Glomerular endothelial cell (primary cell): ENCODE measurements around the gene SHLD3. TPM values are rescaled to one million over a fixed set of nuclear protein-coding genes. Genes with fewer than 3 reads are reported as not detected.
"Not testable (repeated sequence)": the region's sequence is repeated elsewhere in the genome, so short reads cannot be mapped to it uniquely, and the experiment has no call there.

ENCODE experiments used
- DNase-seq: peaks from one replicate; pipeline ENCODE4 v3.0.0-alpha.2; 2011; ENCODE audit warnings: low read depth, low spot score; ENCODE audit errors: extremely low read depth
- total RNA-seq: library from RNA; depleted of rRNA; stranded (reverse); fragments of >200 nt; gene quantifications from 2 replicates; pipeline ENCODE4 v1.2.3, GENCODE V29; 2015

The SHLD3 gene
- total RNA-seq, 1 donor from 2014 or later = 3.4 TPM

GRCh38 chr5:65676056-65676455, 51.2 kb downstream of the SHLD3 start:
- DNase-seq = not testable (repeated sequence)

Other genes starting within 250 kb of the SHLD3 start
- gene ADAMTS6, start 143.1 kb upstream of the SHLD3 start, total RNA-seq = 11.8 and 27.2 TPM in 2 replicates
- 4.4 and 12.4 TPM in 2 replicates for gene CENPK, start 61.9 kb upstream of the SHLD3 start, total RNA-seq
- gene PPWD1, start 61.7 kb upstream of the SHLD3 start, total RNA-seq = 16.4 and 34.7 TPM in 2 replicates
- gene TRIM23, start 694 bp upstream of the SHLD3 start, total RNA-seq = 3.7 and 6.9 TPM in 2 replicates
- 13.9 and 15.7 TPM in 2 replicates for gene TRAPPC13, start within 50 bp of the SHLD3 start, total RNA-seq
- 9.0 and 12.7 TPM in 2 replicates for gene SGTB, start 97.1 kb downstream of the SHLD3 start, total RNA-seq
- gene NLN, start 97.2 kb downstream of the SHLD3 start, total RNA-seq = 18.0 and 26.9 TPM in 2 replicates